Ishikawa (cell line): ENCODE data around the gene MYOF.

Experiments
- CEBPB ChIP-seq: IDR thresholded peaks from 2 replicates; pipeline ENCODE4 v1.6.1; 2012
- CREB1 ChIP-seq: IDR thresholded peaks from 2 replicates; pipeline ENCODE4 v1.6.1; 2012; ENCODE audit warnings: low read depth
- EGR1 ChIP-seq: IDR thresholded peaks from 2 replicates; pipeline ENCODE4 v1.6.1; 2012
- EP300 ChIP-seq: IDR thresholded peaks from 2 replicates; pipeline ENCODE4 v1.6.1; 2012; ENCODE audit warnings: borderline replicate concordance
- FOXM1 ChIP-seq: IDR thresholded peaks from 2 replicates; pipeline ENCODE4 v1.6.1; 2012; ENCODE audit warnings: low read depth, borderline replicate concordance
- MAX ChIP-seq: IDR thresholded peaks from 2 replicates; pipeline ENCODE4 v1.6.1; 2012
- NFIC ChIP-seq: IDR thresholded peaks from 2 replicates; pipeline ENCODE4 v1.6.1; 2012
- RAD21 ChIP-seq: IDR thresholded peaks from 2 replicates; pipeline ENCODE4 v1.6.1; 2012; ENCODE audit warnings: low read depth
- REST ChIP-seq: IDR thresholded peaks from 2 replicates; pipeline ENCODE4 v1.6.1; 2012; ENCODE audit warnings: low read depth, mild to moderate bottlenecking
- TAF1 ChIP-seq: IDR thresholded peaks from 2 replicates; pipeline ENCODE4 v1.6.1; 2012; ENCODE audit warnings: low read depth, mild to moderate bottlenecking
- TCF12 ChIP-seq: IDR thresholded peaks from 2 replicates; pipeline ENCODE4 v1.6.1; 2012; ENCODE audit warnings: low read depth
- TEAD4 ChIP-seq: IDR thresholded peaks from 2 replicates; pipeline ENCODE4 v1.6.1; 2012
- YY1 ChIP-seq: IDR thresholded peaks from 2 replicates; pipeline ENCODE4 v1.6.1; 2012; ENCODE audit warnings: low read depth
- ZBTB7A ChIP-seq: IDR thresholded peaks from 2 replicates; pipeline ENCODE4 v1.6.1; 2012; ENCODE audit warnings: low read depth

GRCh38 chr10:93287775-93288174 lies 194.4 kb downstream of the MYOF start:
- TF ChIP-seq EP300: no peak
- TF ChIP-seq EGR1: no peak
- no peak for TF ChIP-seq FOXM1
- no peak for TF ChIP-seq YY1
- TF ChIP-seq NFIC: no peak
- TF ChIP-seq MAX: no peak
- TF ChIP-seq TAF1: no peak
- TF ChIP-seq CEBPB: no peak
- TF ChIP-seq RAD21: no peak
- TF ChIP-seq TCF12: no peak
- TF ChIP-seq TEAD4: peak; percentile 88
- TF ChIP-seq CREB1: no peak
- no peak for TF ChIP-seq ZBTB7A
- no peak for TF ChIP-seq REST
